Measurements from ENCODE around the gene NSMF.

GRCh38 chr9:137487454-137488326 is 28.6 kb upstream of the NSMF start:
- TF ChIP-seq CTCF (optimal IDR thresholded peaks at IDR 0.05 in 1 of 3, IDR thresholded peaks at IDR 0.05 in 1 of 3, conservative IDR thresholded peaks at IDR 0.05 in 1 of 3; ENCODE audit: extremely low read depth in 1 of 3, insufficient read depth in 2 of 3, low read length in 3 of 3): no peak
- TF ChIP-seq EZH2 (IDR thresholded peaks at IDR 0.05; ENCODE audit: low read length): no peak

All from keratinocyte (primary cell).